ENCODE measurements around the gene GALNT7. TPM values are rescaled to one million over a fixed set of nuclear protein-coding genes. Genes with fewer than 3 reads are reported as not detected.

Gene GALNT7
- polyA plus RNA-seq, 1 donor from 2014 or later: 15.0 TPM

GRCh38 chr4:173314715-173315114, 146.1 kb downstream of the GALNT7 start:
- no peak overlapping the region for H3K27ac ChIP-seq (ENCODE audit: low read length)
- H4K20me1 ChIP-seq (ENCODE audit: insufficient read depth): no peaks in the 10 kb centered on the region
- no peaks in the 10 kb centered on the region for H3K9me3 ChIP-seq (ENCODE audit: low read length)
- H3K9me2 ChIP-seq (ENCODE audit: insufficient read depth, low read length): no peaks in the 10 kb centered on the region
- no peak overlapping the region for H3K4me3 ChIP-seq (ENCODE audit: low read length)
- no peaks in the 10 kb centered on the region for H3K79me2 ChIP-seq (replicated peaks; ENCODE audit: insufficient read depth, low read length)
- no peaks in the 10 kb centered on the region for H3K27me3 ChIP-seq (ENCODE audit: insufficient read depth, low read depth, low read length)
- no peaks in the 10 kb centered on the region for H3K36me3 ChIP-seq (ENCODE audit: insufficient read depth, low read length)
- no peak overlapping the region for H2AFZ ChIP-seq (ENCODE audit: low read depth, low read length)
- no peak for TF ChIP-seq EP300 (conservative IDR thresholded peaks at IDR 0.05; ENCODE audit: poor library complexity, severe bottlenecking)
- no peak for TF ChIP-seq RAD21 (conservative IDR thresholded peaks at IDR 0.05)
- no peak for TF ChIP-seq POLR2AphosphoS5 (IDR thresholded peaks at IDR 0.05)
- TF ChIP-seq EZH2 (IDR thresholded peaks at IDR 0.05; ENCODE audit: borderline replicate concordance, insufficient read depth, low read length, poor library complexity, severe bottlenecking): no peak
- TF ChIP-seq TAF1 (IDR thresholded peaks at IDR 0.05; ENCODE audit: low read depth): no peak
- no peak for TF ChIP-seq MXI1 (conservative IDR thresholded peaks at IDR 0.05; ENCODE audit: poor library complexity, severe bottlenecking)
- TF ChIP-seq, protein P1, sequence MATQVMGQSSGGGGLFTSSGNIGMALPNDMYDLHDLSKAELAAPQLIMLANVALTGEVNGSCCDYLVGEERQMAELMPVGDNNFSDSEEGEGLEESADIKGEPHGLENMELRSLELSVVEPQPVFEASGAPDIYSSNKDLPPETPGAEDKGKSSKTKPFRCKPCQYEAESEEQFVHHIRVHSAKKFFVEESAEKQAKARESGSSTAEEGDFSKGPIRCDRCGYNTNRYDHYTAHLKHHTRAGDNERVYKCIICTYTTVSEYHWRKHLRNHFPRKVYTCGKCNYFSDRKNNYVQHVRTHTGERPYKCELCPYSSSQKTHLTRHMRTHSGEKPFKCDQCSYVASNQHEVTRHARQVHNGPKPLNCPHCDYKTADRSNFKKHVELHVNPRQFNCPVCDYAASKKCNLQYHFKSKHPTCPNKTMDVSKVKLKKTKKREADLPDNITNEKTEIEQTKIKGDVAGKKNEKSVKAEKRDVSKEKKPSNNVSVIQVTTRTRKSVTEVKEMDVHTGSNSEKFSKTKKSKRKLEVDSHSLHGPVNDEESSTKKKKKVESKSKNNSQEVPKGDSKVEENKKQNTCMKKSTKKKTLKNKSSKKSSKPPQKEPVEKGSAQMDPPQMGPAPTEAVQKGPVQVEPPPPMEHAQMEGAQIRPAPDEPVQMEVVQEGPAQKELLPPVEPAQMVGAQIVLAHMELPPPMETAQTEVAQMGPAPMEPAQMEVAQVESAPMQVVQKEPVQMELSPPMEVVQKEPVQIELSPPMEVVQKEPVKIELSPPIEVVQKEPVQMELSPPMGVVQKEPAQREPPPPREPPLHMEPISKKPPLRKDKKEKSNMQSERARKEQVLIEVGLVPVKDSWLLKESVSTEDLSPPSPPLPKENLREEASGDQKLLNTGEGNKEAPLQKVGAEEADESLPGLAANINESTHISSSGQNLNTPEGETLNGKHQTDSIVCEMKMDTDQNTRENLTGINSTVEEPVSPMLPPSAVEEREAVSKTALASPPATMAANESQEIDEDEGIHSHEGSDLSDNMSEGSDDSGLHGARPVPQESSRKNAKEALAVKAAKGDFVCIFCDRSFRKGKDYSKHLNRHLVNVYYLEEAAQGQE (IDR thresholded peaks at IDR 0.05; ENCODE audit: borderline replicate concordance): no peak
- TF ChIP-seq SMC3 (conservative IDR thresholded peaks at IDR 0.05; ENCODE audit: poor library complexity): no peak
- TF ChIP-seq CTCF (IDR thresholded peaks at IDR 0.05; ENCODE audit: poor library complexity, severe bottlenecking): no peak
- no peak overlapping the region for H3K9ac ChIP-seq (ENCODE audit: low read length)
- H3F3A ChIP-seq (ENCODE audit: insufficient read depth, low read length, poor library complexity, severe bottlenecking): no peaks in the 10 kb centered on the region
- H3K4me2 ChIP-seq (ENCODE audit: low read length): no peak overlapping the region

DNA sequence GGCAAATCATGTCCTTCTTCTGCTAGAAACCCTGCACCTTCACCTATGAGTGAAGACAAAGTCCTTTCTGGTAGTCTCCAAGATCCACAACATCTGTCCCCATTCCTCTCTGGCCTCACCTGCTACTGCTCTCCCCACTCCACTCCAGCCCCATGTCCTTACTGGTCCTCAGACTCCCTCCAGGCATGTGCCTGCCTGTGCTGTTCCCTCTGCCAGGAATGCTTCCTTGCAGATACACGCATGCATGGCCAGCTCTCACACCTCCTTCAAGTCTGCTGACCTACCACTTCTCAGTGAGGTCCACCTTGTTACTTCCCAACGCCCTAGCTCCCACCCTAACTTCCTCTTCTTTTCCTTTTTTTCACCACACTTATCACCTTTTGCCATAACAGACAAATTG, 147.4 kb downstream of the GALNT7 start:
- Histone ChIP-seq H3F3A (ENCODE audit: insufficient read depth, low read length, poor library complexity, severe bottlenecking) (no peaks in the 10 kb centered on the region), H3K9ac (ENCODE audit: low read length) (no peak overlapping the region), H3K9me2 (ENCODE audit: insufficient read depth, low read length) (no peaks in the 10 kb centered on the region), H4K20me1 (ENCODE audit: insufficient read depth) (no peaks in the 10 kb centered on the region), H3K4me2 (ENCODE audit: low read length) (no peak overlapping the region), H3K36me3 (ENCODE audit: insufficient read depth, low read length) (no peaks in the 10 kb centered on the region), H3K27ac (ENCODE audit: low read length) (no peak overlapping the region), H3K27me3 (ENCODE audit: insufficient read depth, low read depth, low read length) (no peaks in the 10 kb centered on the region), H3K4me3 (ENCODE audit: low read length) (no peak overlapping the region), H3K79me2 (replicated peaks; ENCODE audit: insufficient read depth, low read length) (no peaks in the 10 kb centered on the region), H3K9me3 (ENCODE audit: low read length) (no peaks in the 10 kb centered on the region), H2AFZ (ENCODE audit: low read depth, low read length) (no peak overlapping the region)
- TF ChIP-seq POLR2AphosphoS5 (IDR thresholded peaks at IDR 0.05) (no peak), RAD21 (conservative IDR thresholded peaks at IDR 0.05) (no peak), SMC3 (conservative IDR thresholded peaks at IDR 0.05; ENCODE audit: poor library complexity) (no peak), EP300 (conservative IDR thresholded peaks at IDR 0.05; ENCODE audit: poor library complexity, severe bottlenecking) (no peak), CTCF (IDR thresholded peaks at IDR 0.05; ENCODE audit: poor library complexity, severe bottlenecking) (no peak), MXI1 (conservative IDR thresholded peaks at IDR 0.05; ENCODE audit: poor library complexity, severe bottlenecking) (no peak), EZH2 (IDR thresholded peaks at IDR 0.05; ENCODE audit: borderline replicate concordance, insufficient read depth, low read length, poor library complexity, severe bottlenecking) (no peak), TAF1 (IDR thresholded peaks at IDR 0.05; ENCODE audit: low read depth) (no peak)
- TF ChIP-seq, protein P1 (IDR thresholded peaks at IDR 0.05; ENCODE audit: borderline replicate concordance): no peak

Measured in neural cell (in vitro differentiated cells).